Measurements from ENCODE around the gene SLC12A2.

DNA sequence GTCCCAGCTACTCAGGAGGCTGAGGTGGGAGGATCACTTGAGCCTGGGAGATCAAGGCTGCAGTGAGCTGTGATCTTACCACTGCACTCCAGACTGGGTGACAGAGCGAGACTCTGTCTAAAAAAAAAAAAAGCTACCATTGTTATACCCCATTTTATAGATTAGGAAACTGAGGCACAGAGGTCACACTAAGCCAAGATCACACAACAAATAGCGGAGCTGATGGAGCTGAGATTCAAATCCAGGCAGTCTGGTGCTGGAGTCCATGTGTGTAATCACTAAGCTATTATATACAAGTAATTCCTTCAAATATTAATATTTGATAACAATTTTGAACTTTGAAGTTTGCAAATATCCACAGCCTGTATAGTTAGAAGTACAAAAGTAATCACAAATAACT is 6.0 kb upstream of the SLC12A2 start:
- TF ChIP-seq, protein P1, sequence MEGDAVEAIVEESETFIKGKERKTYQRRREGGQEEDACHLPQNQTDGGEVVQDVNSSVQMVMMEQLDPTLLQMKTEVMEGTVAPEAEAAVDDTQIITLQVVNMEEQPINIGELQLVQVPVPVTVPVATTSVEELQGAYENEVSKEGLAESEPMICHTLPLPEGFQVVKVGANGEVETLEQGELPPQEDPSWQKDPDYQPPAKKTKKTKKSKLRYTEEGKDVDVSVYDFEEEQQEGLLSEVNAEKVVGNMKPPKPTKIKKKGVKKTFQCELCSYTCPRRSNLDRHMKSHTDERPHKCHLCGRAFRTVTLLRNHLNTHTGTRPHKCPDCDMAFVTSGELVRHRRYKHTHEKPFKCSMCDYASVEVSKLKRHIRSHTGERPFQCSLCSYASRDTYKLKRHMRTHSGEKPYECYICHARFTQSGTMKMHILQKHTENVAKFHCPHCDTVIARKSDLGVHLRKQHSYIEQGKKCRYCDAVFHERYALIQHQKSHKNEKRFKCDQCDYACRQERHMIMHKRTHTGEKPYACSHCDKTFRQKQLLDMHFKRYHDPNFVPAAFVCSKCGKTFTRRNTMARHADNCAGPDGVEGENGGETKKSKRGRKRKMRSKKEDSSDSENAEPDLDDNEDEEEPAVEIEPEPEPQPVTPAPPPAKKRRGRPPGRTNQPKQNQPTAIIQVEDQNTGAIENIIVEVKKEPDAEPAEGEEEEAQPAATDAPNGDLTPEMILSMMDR (IDR thresholded peaks at IDR 0.05; ENCODE audit: borderline replicate concordance, extremely low read depth, low read length, poor library complexity, severe bottlenecking): no peak
- no peak for TF ChIP-seq EZH2 (IDR thresholded peaks at IDR 0.05; ENCODE audit: borderline replicate concordance, low read depth, low read length, severe bottlenecking)
